Liver (tissue), 3 donors: ENCODE data around the gene ARVCF.

ENCODE experiments used
- EGR1 ChIP-seq, 2 donors: IDR thresholded peaks; 2 replicates each; pipeline ENCODE4 v1.6.1; 2016 to 2018; ENCODE audit warnings: antibody characterized with exemption in 2 of 2, low read depth in 2 of 2
- FOXA1 ChIP-seq: IDR thresholded peaks from 2 replicates; pipeline ENCODE4 v1.6.1; 2016; ENCODE audit warnings: antibody characterized with exemption
- FOXA2 ChIP-seq: IDR thresholded peaks from 2 replicates; pipeline ENCODE4 v1.6.1; 2016; ENCODE audit warnings: antibody characterized with exemption
- GABPA ChIP-seq, 2 donors: IDR thresholded peaks in 1 of 2; conservative IDR thresholded peaks in 1 of 2; 2 replicates each; pipeline ENCODE4 v1.6.1; 2016; ENCODE audit warnings: antibody characterized with exemption in 2 of 2, mild to moderate bottlenecking in 1 of 2, moderate library complexity in 1 of 2
- JUND ChIP-seq, 2 donors: IDR thresholded peaks; 2 replicates each; pipeline ENCODE4 v1.6.1; 2016; ENCODE audit warnings: antibody characterized with exemption in 2 of 2
- RAD21 ChIP-seq, 2 donors: IDR thresholded peaks; 2 replicates each; pipeline ENCODE4 v1.6.1; 2016; ENCODE audit warnings: antibody characterized with exemption in 2 of 2, mild to moderate bottlenecking in 2 of 2
- SP1 ChIP-seq: IDR thresholded peaks from 2 replicates; pipeline ENCODE4 v1.6.1; 2018; ENCODE audit warnings: antibody characterized with exemption, mild to moderate bottlenecking
- YY1 ChIP-seq: IDR thresholded peaks from 2 replicates; pipeline ENCODE4 v1.6.1; 2016; ENCODE audit warnings: antibody characterized with exemption, mild to moderate bottlenecking
- TF ChIP-seq, protein P1 (sequence below): fragments of 150-350 bp; IDR thresholded peaks from 2 replicates; pipeline ENCODE4 v1.5.1; 2017; ENCODE audit warnings: improper control_type of control experiment, low read depth, low read length; ENCODE audit not compliant: missing input control
- TF ChIP-seq, protein P2 (sequence below): IDR thresholded peaks from 2 replicates; pipeline ENCODE4 v1.6.1; 2016; ENCODE audit warnings: antibody characterized with exemption
- TF ChIP-seq, protein P3 (sequence below): IDR thresholded peaks from 2 replicates; pipeline ENCODE4 v1.6.1; 2016; ENCODE audit warnings: antibody characterized with exemption, mild to moderate bottlenecking
- TF ChIP-seq, protein P4 (sequence below): IDR thresholded peaks from 2 replicates; pipeline ENCODE4 v1.6.1; 2016; ENCODE audit warnings: antibody characterized with exemption
- donor health status: healthy.
- donor health status: healthy.

DNA sequence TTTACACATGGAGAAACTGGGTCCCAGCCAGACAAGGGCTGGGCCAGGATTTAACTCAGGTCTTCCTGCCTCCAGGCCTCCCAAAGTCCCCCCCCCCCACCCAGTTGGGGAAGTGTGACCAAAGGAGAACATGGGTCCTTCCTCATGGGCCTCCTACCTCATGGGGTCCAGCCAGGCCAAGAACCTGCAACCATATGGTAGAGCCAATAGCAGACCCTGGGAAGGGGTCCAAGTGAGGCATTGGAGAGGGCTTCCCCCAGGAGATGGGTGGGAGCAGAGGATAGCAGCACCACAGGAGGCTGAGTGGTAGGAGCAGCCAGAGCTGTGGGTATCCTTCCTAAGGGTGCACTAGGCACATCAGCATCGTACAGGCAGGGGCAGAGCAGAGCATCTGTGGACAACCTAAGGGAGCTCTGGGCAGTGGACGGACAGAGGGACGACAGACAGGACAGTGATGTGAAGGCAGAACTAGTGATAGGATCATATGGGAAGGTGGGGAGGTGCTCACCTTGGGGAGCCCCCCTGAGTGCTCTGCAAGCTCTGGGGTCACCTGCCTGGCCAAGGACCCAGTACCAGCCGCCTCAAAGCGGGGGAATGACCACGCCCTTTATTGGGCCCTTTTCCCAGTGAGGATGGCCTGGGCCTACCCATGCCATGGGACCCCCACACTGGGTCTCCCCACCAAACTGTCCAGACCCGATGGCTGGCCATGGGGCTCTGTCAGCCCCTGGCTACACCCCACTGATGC, 4.5 kb downstream of the ARVCF start:
- TF ChIP-seq YY1 (no peak), FOXA1 (no peak), SP1 (no peak), RAD21 (IDR thresholded peaks at IDR 0.05) (no peak), FOXA2 (no peak), EGR1 (IDR thresholded peaks at IDR 0.05; ENCODE audit: low read depth in 2 of 2) (no peak), JUND (IDR thresholded peaks at IDR 0.05) (no peak), GABPA (IDR thresholded peaks at IDR 0.05 in 1 of 2, conservative IDR thresholded peaks at IDR 0.05 in 1 of 2) (no peak)
- TF ChIP-seq, protein P1, sequence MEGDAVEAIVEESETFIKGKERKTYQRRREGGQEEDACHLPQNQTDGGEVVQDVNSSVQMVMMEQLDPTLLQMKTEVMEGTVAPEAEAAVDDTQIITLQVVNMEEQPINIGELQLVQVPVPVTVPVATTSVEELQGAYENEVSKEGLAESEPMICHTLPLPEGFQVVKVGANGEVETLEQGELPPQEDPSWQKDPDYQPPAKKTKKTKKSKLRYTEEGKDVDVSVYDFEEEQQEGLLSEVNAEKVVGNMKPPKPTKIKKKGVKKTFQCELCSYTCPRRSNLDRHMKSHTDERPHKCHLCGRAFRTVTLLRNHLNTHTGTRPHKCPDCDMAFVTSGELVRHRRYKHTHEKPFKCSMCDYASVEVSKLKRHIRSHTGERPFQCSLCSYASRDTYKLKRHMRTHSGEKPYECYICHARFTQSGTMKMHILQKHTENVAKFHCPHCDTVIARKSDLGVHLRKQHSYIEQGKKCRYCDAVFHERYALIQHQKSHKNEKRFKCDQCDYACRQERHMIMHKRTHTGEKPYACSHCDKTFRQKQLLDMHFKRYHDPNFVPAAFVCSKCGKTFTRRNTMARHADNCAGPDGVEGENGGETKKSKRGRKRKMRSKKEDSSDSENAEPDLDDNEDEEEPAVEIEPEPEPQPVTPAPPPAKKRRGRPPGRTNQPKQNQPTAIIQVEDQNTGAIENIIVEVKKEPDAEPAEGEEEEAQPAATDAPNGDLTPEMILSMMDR: no peak
- TF ChIP-seq, protein P2, sequence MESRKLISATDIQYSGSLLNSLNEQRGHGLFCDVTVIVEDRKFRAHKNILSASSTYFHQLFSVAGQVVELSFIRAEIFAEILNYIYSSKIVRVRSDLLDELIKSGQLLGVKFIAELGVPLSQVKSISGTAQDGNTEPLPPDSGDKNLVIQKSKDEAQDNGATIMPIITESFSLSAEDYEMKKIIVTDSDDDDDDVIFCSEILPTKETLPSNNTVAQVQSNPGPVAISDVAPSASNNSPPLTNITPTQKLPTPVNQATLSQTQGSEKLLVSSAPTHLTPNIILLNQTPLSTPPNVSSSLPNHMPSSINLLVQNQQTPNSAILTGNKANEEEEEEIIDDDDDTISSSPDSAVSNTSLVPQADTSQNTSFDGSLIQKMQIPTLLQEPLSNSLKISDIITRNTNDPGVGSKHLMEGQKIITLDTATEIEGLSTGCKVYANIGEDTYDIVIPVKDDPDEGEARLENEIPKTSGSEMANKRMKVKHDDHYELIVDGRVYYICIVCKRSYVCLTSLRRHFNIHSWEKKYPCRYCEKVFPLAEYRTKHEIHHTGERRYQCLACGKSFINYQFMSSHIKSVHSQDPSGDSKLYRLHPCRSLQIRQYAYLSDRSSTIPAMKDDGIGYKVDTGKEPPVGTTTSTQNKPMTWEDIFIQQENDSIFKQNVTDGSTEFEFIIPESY: no peak
- TF ChIP-seq, protein P3, sequence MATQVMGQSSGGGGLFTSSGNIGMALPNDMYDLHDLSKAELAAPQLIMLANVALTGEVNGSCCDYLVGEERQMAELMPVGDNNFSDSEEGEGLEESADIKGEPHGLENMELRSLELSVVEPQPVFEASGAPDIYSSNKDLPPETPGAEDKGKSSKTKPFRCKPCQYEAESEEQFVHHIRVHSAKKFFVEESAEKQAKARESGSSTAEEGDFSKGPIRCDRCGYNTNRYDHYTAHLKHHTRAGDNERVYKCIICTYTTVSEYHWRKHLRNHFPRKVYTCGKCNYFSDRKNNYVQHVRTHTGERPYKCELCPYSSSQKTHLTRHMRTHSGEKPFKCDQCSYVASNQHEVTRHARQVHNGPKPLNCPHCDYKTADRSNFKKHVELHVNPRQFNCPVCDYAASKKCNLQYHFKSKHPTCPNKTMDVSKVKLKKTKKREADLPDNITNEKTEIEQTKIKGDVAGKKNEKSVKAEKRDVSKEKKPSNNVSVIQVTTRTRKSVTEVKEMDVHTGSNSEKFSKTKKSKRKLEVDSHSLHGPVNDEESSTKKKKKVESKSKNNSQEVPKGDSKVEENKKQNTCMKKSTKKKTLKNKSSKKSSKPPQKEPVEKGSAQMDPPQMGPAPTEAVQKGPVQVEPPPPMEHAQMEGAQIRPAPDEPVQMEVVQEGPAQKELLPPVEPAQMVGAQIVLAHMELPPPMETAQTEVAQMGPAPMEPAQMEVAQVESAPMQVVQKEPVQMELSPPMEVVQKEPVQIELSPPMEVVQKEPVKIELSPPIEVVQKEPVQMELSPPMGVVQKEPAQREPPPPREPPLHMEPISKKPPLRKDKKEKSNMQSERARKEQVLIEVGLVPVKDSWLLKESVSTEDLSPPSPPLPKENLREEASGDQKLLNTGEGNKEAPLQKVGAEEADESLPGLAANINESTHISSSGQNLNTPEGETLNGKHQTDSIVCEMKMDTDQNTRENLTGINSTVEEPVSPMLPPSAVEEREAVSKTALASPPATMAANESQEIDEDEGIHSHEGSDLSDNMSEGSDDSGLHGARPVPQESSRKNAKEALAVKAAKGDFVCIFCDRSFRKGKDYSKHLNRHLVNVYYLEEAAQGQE: no peak
- TF ChIP-seq, protein P4, sequence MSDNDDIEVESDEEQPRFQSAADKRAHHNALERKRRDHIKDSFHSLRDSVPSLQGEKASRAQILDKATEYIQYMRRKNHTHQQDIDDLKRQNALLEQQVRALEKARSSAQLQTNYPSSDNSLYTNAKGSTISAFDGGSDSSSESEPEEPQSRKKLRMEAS: no peak
